GM12801 (cell line): ENCODE results near the gene ZBTB40.

Source experiments
- TF ChIP-seq, protein P1 (sequence below): IDR thresholded peaks from one replicate; pipeline ENCODE4 v1.5.1; 2011; ENCODE audit warnings: control low read depth; ENCODE audit not compliant: insufficient read length; ENCODE audit errors: extremely low read depth

The ZBTB40 gene

DNA sequence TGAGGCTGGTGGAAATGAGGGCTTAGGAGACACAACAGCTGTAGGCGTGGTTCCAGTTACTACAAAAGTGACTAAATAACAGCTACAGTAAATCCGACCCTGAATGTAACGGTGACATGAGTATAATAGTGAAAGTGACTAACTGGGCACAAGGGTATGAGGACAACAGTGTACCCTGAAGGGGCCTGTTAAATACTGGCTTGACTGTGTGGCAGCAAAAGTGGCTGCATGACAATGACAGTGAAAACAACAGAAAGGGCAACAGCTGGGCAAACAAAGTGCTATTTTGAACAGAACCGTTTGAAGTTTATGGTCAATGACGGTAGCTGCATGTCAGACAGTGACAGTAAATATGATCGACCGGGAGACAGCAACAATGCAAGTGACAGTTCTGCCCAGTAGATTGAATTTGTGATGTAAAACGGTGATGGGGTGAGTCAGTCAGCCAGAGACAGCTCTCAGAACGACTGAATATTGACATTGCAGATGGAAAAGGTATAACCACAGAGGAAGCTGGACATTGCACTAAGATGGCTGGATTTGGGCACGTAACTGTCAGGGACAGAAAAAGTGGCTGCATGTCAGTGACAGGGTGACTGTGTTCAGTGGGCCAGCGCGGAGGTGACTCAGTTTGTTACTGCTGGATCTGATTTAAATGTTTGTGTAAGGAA, 1.2 kb upstream of the ZBTB40 start:
- TF ChIP-seq, protein P1, sequence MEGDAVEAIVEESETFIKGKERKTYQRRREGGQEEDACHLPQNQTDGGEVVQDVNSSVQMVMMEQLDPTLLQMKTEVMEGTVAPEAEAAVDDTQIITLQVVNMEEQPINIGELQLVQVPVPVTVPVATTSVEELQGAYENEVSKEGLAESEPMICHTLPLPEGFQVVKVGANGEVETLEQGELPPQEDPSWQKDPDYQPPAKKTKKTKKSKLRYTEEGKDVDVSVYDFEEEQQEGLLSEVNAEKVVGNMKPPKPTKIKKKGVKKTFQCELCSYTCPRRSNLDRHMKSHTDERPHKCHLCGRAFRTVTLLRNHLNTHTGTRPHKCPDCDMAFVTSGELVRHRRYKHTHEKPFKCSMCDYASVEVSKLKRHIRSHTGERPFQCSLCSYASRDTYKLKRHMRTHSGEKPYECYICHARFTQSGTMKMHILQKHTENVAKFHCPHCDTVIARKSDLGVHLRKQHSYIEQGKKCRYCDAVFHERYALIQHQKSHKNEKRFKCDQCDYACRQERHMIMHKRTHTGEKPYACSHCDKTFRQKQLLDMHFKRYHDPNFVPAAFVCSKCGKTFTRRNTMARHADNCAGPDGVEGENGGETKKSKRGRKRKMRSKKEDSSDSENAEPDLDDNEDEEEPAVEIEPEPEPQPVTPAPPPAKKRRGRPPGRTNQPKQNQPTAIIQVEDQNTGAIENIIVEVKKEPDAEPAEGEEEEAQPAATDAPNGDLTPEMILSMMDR = no peak

DNA sequence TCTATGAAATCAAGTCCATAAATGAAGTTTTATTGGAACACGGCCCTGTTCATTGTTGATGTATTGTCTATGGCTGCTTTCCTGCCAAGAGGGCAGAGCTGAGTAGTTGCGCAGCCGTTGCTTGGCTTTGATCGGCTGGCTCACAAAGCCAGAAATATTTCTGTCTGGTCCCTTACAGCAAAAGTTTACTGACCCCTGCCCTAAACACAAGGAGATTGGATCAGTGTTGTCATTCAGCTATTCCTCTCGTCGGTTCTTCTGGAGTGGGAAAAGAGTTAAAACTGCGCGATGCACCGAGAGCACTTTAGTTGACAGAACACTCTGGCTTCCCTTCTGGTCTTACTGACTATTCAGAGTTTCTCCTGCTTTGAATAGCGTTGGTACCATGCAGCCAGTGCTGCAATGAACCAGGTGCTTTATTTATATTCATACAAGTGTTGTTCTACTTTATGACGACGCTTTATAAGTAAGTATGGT, 868 bp downstream of the ZBTB40 start:
- TF ChIP-seq, protein P1 = no peak

DNA sequence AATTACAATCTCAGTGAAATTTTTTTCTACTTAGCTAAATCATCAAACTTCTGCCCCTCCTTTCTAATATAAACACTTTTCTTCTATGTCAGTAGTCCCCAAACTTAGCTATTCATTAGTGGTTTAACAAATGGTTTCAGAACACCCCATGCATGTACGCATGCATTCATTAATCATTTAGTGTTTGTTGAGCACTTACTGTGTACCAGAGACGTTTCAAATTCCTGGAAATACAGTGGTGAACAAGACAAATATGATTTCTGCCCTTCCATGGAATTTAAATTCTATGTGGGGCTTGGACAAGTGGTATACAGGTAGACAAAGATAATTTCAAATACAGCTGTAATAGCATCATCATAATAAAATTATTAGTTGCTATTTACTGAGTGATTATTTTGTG, 1.5 kb downstream of the ZBTB40 start:
- TF ChIP-seq, protein P1 = no peak

DNA sequence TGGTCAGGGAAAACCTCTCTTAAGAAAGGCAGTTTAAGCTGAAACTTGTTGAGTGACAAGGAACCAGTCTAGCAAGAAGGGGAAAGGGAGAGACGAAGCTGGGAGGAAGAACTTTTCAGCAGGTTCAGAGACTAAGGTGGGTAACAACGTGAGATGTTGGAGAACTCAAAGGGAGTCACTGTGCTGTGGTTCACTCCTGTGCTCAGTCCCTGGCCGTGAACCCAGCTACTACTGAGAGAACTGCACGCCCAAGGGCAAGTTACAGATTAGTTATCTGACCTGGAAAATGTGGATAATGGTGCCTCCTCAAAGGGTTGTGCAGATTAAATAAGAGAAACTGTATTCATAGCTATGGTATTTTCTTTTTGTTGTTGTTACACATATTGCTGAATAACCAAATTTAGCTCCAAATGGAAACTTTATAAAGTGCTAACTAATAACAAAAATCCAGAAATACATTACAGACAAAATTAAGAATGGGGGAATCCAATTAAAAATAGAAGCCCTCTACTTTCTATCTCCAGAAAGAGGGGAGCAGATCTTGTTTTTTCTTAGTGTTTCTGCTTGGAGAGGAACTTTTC, 2.9 kb downstream of the ZBTB40 start:
- TF ChIP-seq, protein P1 = no peak

DNA sequence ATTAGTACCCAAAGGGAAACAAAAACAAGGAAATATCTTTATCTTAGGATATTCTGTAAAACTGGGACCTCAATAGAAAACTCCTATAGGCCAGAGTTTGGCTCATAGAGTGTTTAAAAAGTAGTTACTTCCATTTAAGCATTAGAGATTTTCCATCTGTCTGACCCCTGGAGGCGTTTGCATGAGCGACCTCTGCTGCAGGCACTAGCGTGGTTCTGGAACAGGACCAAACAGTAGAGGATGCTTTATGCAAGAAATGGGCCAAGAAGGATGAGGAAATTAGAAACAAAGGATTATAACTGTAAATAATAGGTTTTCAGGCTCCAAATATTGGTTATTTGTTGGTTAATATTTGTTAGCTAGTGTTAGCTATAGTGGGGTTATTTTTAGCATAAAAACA, 5.7 kb downstream of the ZBTB40 start:
- TF ChIP-seq, protein P1 = no peak

DNA sequence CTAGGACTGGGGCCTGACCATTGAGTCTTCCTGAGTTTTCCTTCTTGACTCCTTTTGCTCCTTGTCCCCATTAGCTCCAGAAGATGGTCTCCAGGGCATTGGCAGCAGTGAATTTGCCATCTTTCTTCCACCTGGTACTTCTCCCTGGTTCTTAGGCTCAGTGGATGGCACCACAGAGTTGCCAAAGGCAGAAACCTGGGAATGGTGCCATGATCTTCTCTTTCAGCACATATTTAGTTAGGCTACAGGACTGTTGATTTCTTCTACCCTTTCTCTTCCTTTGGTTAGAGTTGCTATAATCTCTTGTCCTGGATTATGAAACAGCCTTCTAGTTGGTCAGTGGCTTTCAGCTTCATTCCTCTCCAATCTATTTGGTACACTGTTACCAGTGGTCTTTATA, 6.2 kb downstream of the ZBTB40 start:
- TF ChIP-seq, protein P1 = no peak

DNA sequence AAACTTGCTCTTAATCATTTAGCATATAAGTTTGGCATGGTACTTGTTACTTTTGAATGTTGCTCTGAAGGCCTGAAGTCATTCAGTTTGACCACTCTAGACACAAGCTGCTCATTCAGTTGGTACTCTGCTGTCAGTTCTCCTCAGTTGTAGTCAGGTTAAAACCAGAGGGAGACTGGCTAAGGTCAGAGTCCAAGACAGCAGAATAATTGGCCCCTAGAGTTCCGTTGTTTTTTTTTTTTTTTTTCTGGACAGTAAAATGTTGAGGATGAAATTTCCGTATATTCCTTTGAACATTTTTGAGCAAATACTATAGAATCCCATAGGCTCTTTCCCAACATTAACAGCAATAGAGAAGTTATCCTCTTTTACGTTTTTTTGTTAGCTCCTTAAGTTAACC, 9.4 kb downstream of the ZBTB40 start:
- TF ChIP-seq, protein P1 = no peak
